HepG2 (cell line): Measurements from ENCODE around the gene VPS54. TPM values are rescaled to one million over a fixed set of nuclear protein-coding genes. Genes with fewer than 3 reads are reported as not detected.

Source experiments
- ATAC-seq: fragments of 200-7000 bp; cut with Tn5 transposase; 3 replicates; pipeline ENCODE4 v1.9.1; 2020; ENCODE audit warnings: mild to moderate bottlenecking, moderate library complexity
- BruUV-seq: library from RNA; stranded (reverse); fragments of 400-500 nt; replicated peaks from 2 replicates; lab custom pipeline; 2021; lab: Mats Ljungman, UMichigan
- CTCF ChIA-PET: fragments of 300-600 bp; formaldehyde crosslinking; extraction: SDS; loops from one replicate; lab custom pipeline; 2021; ENCODE audit warnings: low total read pairs, inconsistent platforms, low intra/inter-chr PET ratio; lab: Yijun Ruan, JAX
- POLR2A ChIA-PET: fragments of 350-600 bp; sonication (Branson Sonifier 250); formaldehyde crosslinking; loops from one replicate; lab custom pipeline; 2020; ENCODE audit warnings: antibody characterized with exemption, inconsistent platforms; lab: Yijun Ruan, JAX
- DNase-seq: peaks from one replicate; pipeline ENCODE4 v3.0.0-alpha.2; 2015; ENCODE audit warnings: low spot score
- FAIRE-seq: peaks from 3 replicates; lab custom pipeline; 2011; peaks lifted over from hg19 to GRCh38; lab: Jason Lieb, UNC
- H2AFZ ChIP-seq: one replicate; pipeline ENCODE4 v1.6.1; 2011; ENCODE audit warnings: low read length, inconsistent platforms
- H3K27ac ChIP-seq: fragments of 300-600 bp; 3 replicates; pipeline ENCODE4 v1.8.0; 2011; ENCODE audit warnings: mixed run types, mild to moderate bottlenecking, mixed read lengths, low read length, inconsistent platforms; ENCODE audit not compliant: insufficient read depth; ENCODE audit errors: extremely low read length
- H3K27me3 ChIP-seq, 2 experiments: fragments of 200-600 bp in 1 of 2; 2 replicates in 1 of 2; 3 replicates in 1 of 2; pipeline versions ENCODE4 v1.6.0 to v1.8.0; 2011; ENCODE audit warnings: low read length in 2 of 2, mild to moderate bottlenecking in 2 of 2, moderate library complexity in 2 of 2, inconsistent platforms in 1 of 2; ENCODE audit not compliant: insufficient read depth in 2 of 2, control insufficient read depth in 1 of 2
- H3K36me3 ChIP-seq, 2 experiments: fragments of 200-600 bp in 1 of 2; replicated peaks in 1 of 2; 2 replicates in 1 of 2; 3 replicates in 1 of 2; pipeline versions ENCODE4 v1.5.1 to v1.8.0; 2011; ENCODE audit warnings: low read length in 2 of 2, inconsistent platforms in 1 of 2; ENCODE audit not compliant: insufficient read depth in 2 of 2, control insufficient read depth in 1 of 2
- H3K4me1 ChIP-seq: 2 replicates; pipeline ENCODE4 v1.5.1; 2012; ENCODE audit warnings: low read length, inconsistent platforms; ENCODE audit not compliant: insufficient read depth
- H3K4me2 ChIP-seq: 2 replicates; pipeline ENCODE4 v1.6.0; 2011; ENCODE audit warnings: low read depth, low read length, inconsistent platforms
- H3K4me3 ChIP-seq, 3 experiments: fragments of 200-600 bp in 1 of 3; sonication (generic), shearing (Covaris generic) in 1 of 3; replicated peaks in 1 of 3; 2 replicates each; pipeline ENCODE4 v1.5.1; 2011 to 2016; ENCODE audit warnings: low read length in 3 of 3, inconsistent platforms in 2 of 3, low read depth in 2 of 3, mild to moderate bottlenecking in 2 of 3, control low read depth in 1 of 3, mixed read lengths in 1 of 3; ENCODE audit not compliant: insufficient read depth in 1 of 3
- H3K79me2 ChIP-seq: one replicate; pipeline ENCODE4 v1.6.1; 2011; ENCODE audit warnings: low read length, inconsistent platforms; ENCODE audit not compliant: insufficient read depth
- H3K9ac ChIP-seq: 2 replicates; pipeline ENCODE4 v1.6.0; 2011; ENCODE audit warnings: mild to moderate bottlenecking, low read depth, low read length, inconsistent platforms; ENCODE audit not compliant: insufficient read depth
- H3K9me3 ChIP-seq: 2 replicates; pipeline ENCODE4 v1.5.1; 2012; ENCODE audit warnings: mild to moderate bottlenecking, low read length
- H4K20me1 ChIP-seq: 2 replicates; pipeline ENCODE4 v1.6.0; 2011; ENCODE audit warnings: inconsistent platforms, mild to moderate bottlenecking, low read length, moderate library complexity; ENCODE audit not compliant: insufficient read depth
- POLR2A ChIP-seq, 2 experiments: IDR thresholded peaks; 2 replicates each; pipeline ENCODE4 v1.6.1; 2011; ENCODE audit warnings: low read depth in 2 of 2, low read length in 2 of 2, mild to moderate bottlenecking in 1 of 2, moderate library complexity in 1 of 2; ENCODE audit not compliant: insufficient read depth in 1 of 2
- REPIN1 ChIP-seq: sonication (generic); formaldehyde crosslinking; IDR thresholded peaks from 2 replicates; pipeline ENCODE4 v1.8.0; 2022; ENCODE audit warnings: missing genetic modification reagents, low read depth, mild to moderate bottlenecking, borderline replicate concordance
- ZBTB40 ChIP-seq, 2 experiments: fragments of 450-650 bp in 1 of 2; sonication (generic) in 1 of 2; formaldehyde crosslinking in 1 of 2; IDR thresholded peaks; 2 replicates each; pipeline versions ENCODE4 v1.6.1 to v1.8.0; 2016 to 2022; ENCODE audit warnings: antibody characterized with exemption in 1 of 2, mild to moderate bottlenecking in 1 of 2, missing genetic modification reagents in 1 of 2
- ZNF879 ChIP-seq: sonication (generic); formaldehyde crosslinking; IDR thresholded peaks from 2 replicates; pipeline ENCODE4 v1.8.1; 2023; ENCODE audit warnings: missing genetic modification reagents
- ZSCAN25 ChIP-seq: sonication (generic); formaldehyde crosslinking; IDR thresholded peaks from 2 replicates; pipeline ENCODE4 v1.8.0; 2022; ENCODE audit warnings: mild to moderate bottlenecking, missing genetic modification reagents
- WGBS: methylation state at CpG from one replicate; pipeline ENCODE4 v1.1.6; 2017; ENCODE audit warnings: low lambda C conversion rate; 5-methylcytosine and 5-hydroxymethylcytosine counted together
- in situ Hi-C: cut with HindIII; loops from 2 replicates; pipeline ENCODE4 v1.10.0; 2017; ENCODE audit warnings: low pct_unique_long_range_greater_than_20kb; ENCODE audit not compliant: extremely low pct_ligation_motif_present
- intact Hi-C: fragments of 100-400 bp; cut with micrococcal nuclease; formaldehyde crosslinking; loops from one replicate; pipeline ENCODE4 v1.10.0; 2022; ENCODE audit not compliant: unreplicated experiment
- polyA plus RNA-seq, 8 experiments: library from polyadenylated mRNA; depleted of rRNA in 3 of 8; stranded (reverse) in 7 of 8; unstranded in 1 of 8; fragments of >200 nt; fragmentation: Illumina TruSeq in 4 of 8; extraction: Trizol in 4 of 8; gene quantifications; 2 replicates each; pipeline versions ENCODE4 v1.2.1 to v1.2.3, GENCODE V29; 2011 to 2016; ENCODE audit warnings: low read depth in 4 of 8, missing spikeins in 1 of 8, mixed read lengths in 1 of 8; ENCODE audit not compliant: insufficient read depth in 1 of 8
- total RNA-seq, 5 experiments: library from RNA; depleted of rRNA; stranded (reverse); fragments of >200 nt; fragmentation: Illumina TruSeq; extraction: Trizol; gene quantifications; 2 replicates each; pipeline ENCODE4 v1.2.3, GENCODE V29; 2016; ENCODE audit warnings: low read depth in 1 of 5

VPS54 gene
- total and polyA plus RNA-seq, 2 of the 13 experiments (the other 11 are each of a cell fraction or from before 2014, with no cell fraction given), result 64.7 to 77.5 TPM

GRCh38 chr2:63872571-63873328 lies 146.5 kb downstream of the VPS54 start:
- no TSS peak for BruUV-seq
- Histone ChIP-seq H3K9me3 (no peaks in the 10 kb centered on the region), H3K27ac (no peak overlapping the region), H4K20me1 (peaks cover 14% of the 10 kb centered on the region), H3K4me3 (no peak overlapping the region), H3K79me2 (peaks cover 27% of the 10 kb centered on the region), H3K36me3 (peaks cover 4 to 63% of the 10 kb centered on the region in 2 experiments), H3K27me3 (no peaks in the 10 kb centered on the region), H2AFZ (no peak overlapping the region), H3K9ac (no peak overlapping the region), H3K4me2 (no peak overlapping the region), H3K4me1 (peaks cover 32% of the 10 kb centered on the region)
- intact Hi-C loops (no loop called here), in situ Hi-C loops (loop anchor here (10.0 kb wide), 1 partner anchor 278 kb away; no protein-coding TSS in a partner anchor)
- DNase-seq (no peak), ATAC-seq (no peak), FAIRE-seq (no peak)
- 98% methylated on average over 6 of the region's 6 CpGs for WGBS
- CTCF ChIA-PET, result no interaction called here
- POLR2A ChIA-PET, result no interaction called here
- no peak for TF ChIP-seq ZSCAN25 (CRISPR knock-in tag)
- no peak for TF ChIP-seq REPIN1 (CRISPR knock-in tag)
- peak in 1 of 2 experiments; percentile 31; a peak in 1 of 4 replicates for TF ChIP-seq POLR2A (IDR thresholded peaks at IDR 0.05; ENCODE audit: insufficient read depth in 1 of 2, low read depth in 2 of 2, low read length in 2 of 2)

GRCh38 chr2:63871864-63872263 lies 147.4 kb downstream of the VPS54 start:
- in situ Hi-C loops, result loop anchor here (10.0 kb wide), 1 partner anchor 277 kb away; no protein-coding TSS in a partner anchor
- ChIA-PET POLR2A (interaction anchor here (1.5 kb wide), 1 partner anchor 30 kb away, joined by 5 read pairs; the partner anchor contains the start of gene UGP2), CTCF (no interaction called here)
- H3K4me3 ChIP-seq, result no peak overlapping the region
- H3K36me3 ChIP-seq, result peaks cover 4 to 57% of the 10 kb centered on the region in 2 experiments
- FAIRE-seq (no peak), DNase-seq (no peak), ATAC-seq (no peak)
- WGBS, result 92% methylated on average over 4 of the region's 4 CpGs
- no peaks in the 10 kb centered on the region for H3K9me3 ChIP-seq
- no peaks in the 10 kb centered on the region for H3K27me3 ChIP-seq
- no peak overlapping the region for H3K4me2 ChIP-seq
- BruUV-seq, result no TSS peak
- peak overlapping the region; percentile 28 for H3K27ac ChIP-seq
- H3K4me1 ChIP-seq, result peaks cover 32% of the 10 kb centered on the region
- no peak overlapping the region for H3K9ac ChIP-seq
- peaks cover 14% of the 10 kb centered on the region for H4K20me1 ChIP-seq
- intact Hi-C loops, result no loop called here
- TF ChIP-seq ZNF879 (CRISPR knock-in tag) (no peak), ZBTB40 (IDR thresholded peaks at IDR 0.05) (0 out of 2 replicates have a peak, but pooled peaks have one; percentile 33), ZBTB40 (CRISPR knock-in tag; IDR thresholded peaks at IDR 0.05) (peak; percentile 80; the same call in 1 of the 2 replicates)
- H3K79me2 ChIP-seq, result peaks cover 24% of the 10 kb centered on the region
- H2AFZ ChIP-seq, result no peak overlapping the region
